ENCODE results near the gene CCR2.

- TF ChIP-seq EZH2 (IDR thresholded peaks at IDR 0.05; ENCODE audit: insufficient read depth, poor library complexity, severe bottlenecking) (no peak), EZH2phosphoT487 (IDR thresholded peaks at IDR 0.05; ENCODE audit: insufficient read depth, low read depth) (no peak)
Observed at GRCh38 chr3:46368569-46368968, 14.7 kb downstream of the CCR2 start.
